B cell (primary cell): ENCODE results near the gene TRMO. TPM values are rescaled to one million over a fixed set of nuclear protein-coding genes. Genes with fewer than 3 reads are reported as not detected.
"Not testable (repeated sequence)": the region's sequence is repeated elsewhere in the genome, so short reads cannot be mapped to it uniquely, and the experiment has no call there.

Experiments
- ATAC-seq: fragments of 200-7000 bp; cut with Tn5 transposase; one replicate; pipeline ENCODE4 v1.10.0; 2021; ENCODE audit warnings: low read depth, mild to moderate bottlenecking, moderate number of reproducible peaks, moderate library complexity
- CTCF ChIA-PET: fragments of 350-600 bp; sonication (Branson Sonifier 250); formaldehyde crosslinking; loops from one replicate; lab custom pipeline; 2021; ENCODE audit warnings: antibody characterized with exemption, inconsistent platforms; lab: Charles Lee
- POLR2A ChIA-PET: fragments of 350-600 bp; sonication (Branson Sonifier 250); formaldehyde crosslinking; loops from one replicate; lab custom pipeline; 2021; ENCODE audit warnings: antibody characterized with exemption; lab: Charles Lee
- DNase-seq: peaks from one replicate; pipeline ENCODE4 v3.0.0; 2013
- H2AFZ ChIP-seq: 2 replicates; pipeline ENCODE4 v1.6.1; 2012; ENCODE audit warnings: mild to moderate bottlenecking, low read depth, low read length; ENCODE audit not compliant: insufficient read depth, poor library complexity, severe bottlenecking
- H3K27ac ChIP-seq, 2 donors: 1 replicate in 1 of 2; 2 replicates in 1 of 2; pipeline ENCODE4 v1.5.1; 2012 to 2013; ENCODE audit warnings: low read length in 2 of 2, mild to moderate bottlenecking in 2 of 2, moderate library complexity in 1 of 2
- H3K27me3 ChIP-seq, 4 experiments: fragments of 200-600 bp in 1 of 4; sonication (generic) in 1 of 4; replicated peaks in 1 of 4; 1 replicate in 2 of 4; 2 replicates in 2 of 4; pipeline versions ENCODE4 v1.6.1 to v1.7.0; 2013 to 2016; ENCODE audit warnings: low read length in 3 of 4, mild to moderate bottlenecking in 2 of 4, mixed read lengths in 1 of 4, moderate library complexity in 1 of 4; ENCODE audit not compliant: insufficient read depth in 4 of 4, control insufficient read depth in 3 of 4; ENCODE audit errors: control extremely low read depth in 1 of 4
- H3K36me3 ChIP-seq, 2 experiments: replicated peaks in 1 of 2; 1 replicate in 1 of 2; 2 replicates in 1 of 2; pipeline versions ENCODE4 v1.6.1 to v1.7.1; 2013; ENCODE audit warnings: low read length in 1 of 2; ENCODE audit not compliant: insufficient read depth in 2 of 2, control insufficient read depth in 1 of 2; ENCODE audit errors: control extremely low read depth in 1 of 2, extremely low read depth in 1 of 2
- H3K4me1 ChIP-seq, 2 donors: fragments of 200-600 bp in 1 of 2; sonication (generic) in 1 of 2; 1 replicate in 1 of 2; 2 replicates in 1 of 2; pipeline versions ENCODE4 v1.5.1 to v1.6.1; 2013 to 2017; ENCODE audit warnings: low read length in 2 of 2; ENCODE audit not compliant: control insufficient read depth in 2 of 2, insufficient read depth in 2 of 2
- H3K4me2 ChIP-seq: replicated peaks from 2 replicates; pipeline ENCODE3; 2012; ENCODE audit warnings: mild to moderate bottlenecking, low read depth, low read length; ENCODE audit not compliant: poor library complexity, severe bottlenecking
- H3K4me3 ChIP-seq, 5 experiments: fragments of 200-600 bp in 1 of 5; sonication (generic) in 1 of 5; 1 replicate in 3 of 5; 2 replicates in 2 of 5; pipeline versions ENCODE4 v1.5.1 to v1.7.0; 2011 to 2016; ENCODE audit warnings: low read length in 4 of 5, mild to moderate bottlenecking in 4 of 5, low read depth in 2 of 5, control low read depth in 1 of 5, moderate library complexity in 1 of 5; ENCODE audit not compliant: insufficient read depth in 1 of 5; ENCODE audit errors: control extremely low read depth in 1 of 5, extremely low read depth in 1 of 5
- H3K79me2 ChIP-seq: fragments of 200-600 bp; sonication (generic); one replicate; pipeline ENCODE4 v1.6.0; 2016; ENCODE audit warnings: low read length; ENCODE audit not compliant: control insufficient read depth, insufficient read depth
- H3K9ac ChIP-seq: fragments of 200-600 bp; sonication (generic); 2 replicates; pipeline ENCODE4 v1.6.1; 2017; ENCODE audit warnings: mild to moderate bottlenecking, low read length, moderate library complexity
- H3K9me3 ChIP-seq, 3 donors: one replicate each; pipeline versions ENCODE4 v1.6.1 to v1.7.1; 2013; ENCODE audit warnings: low read length in 2 of 3; ENCODE audit not compliant: control insufficient read depth in 2 of 3, insufficient read depth in 1 of 3; ENCODE audit errors: control extremely low read depth in 1 of 3
- H4K20me1 ChIP-seq: 2 replicates; pipeline ENCODE4 v1.6.0; 2012; ENCODE audit warnings: mild to moderate bottlenecking, low read length; ENCODE audit not compliant: insufficient read depth, control insufficient read depth, poor library complexity, severe bottlenecking
- H3K27ac Mint-ChIP-seq: one replicate; pipeline ENCODE4 v1.8.0; 2021; ENCODE audit warnings: mixed read lengths
- H3K27me3 Mint-ChIP-seq: one replicate; pipeline ENCODE4 v1.8.0; 2021; ENCODE audit warnings: mixed read lengths
- H3K4me1 Mint-ChIP-seq: one replicate; pipeline ENCODE4 v1.8.0; 2021; ENCODE audit warnings: mixed read lengths
- H3K4me3 Mint-ChIP-seq: one replicate; pipeline ENCODE4 v1.8.0; 2021; ENCODE audit warnings: mixed read lengths
- H3K9me3 Mint-ChIP-seq: one replicate; pipeline ENCODE4 v1.8.0; 2022; ENCODE audit warnings: mixed read lengths; ENCODE audit not compliant: insufficient read depth
- CTCF ChIP-seq: fragments of 200-600 bp; IDR thresholded peaks from one replicate; pipeline ENCODE4 v1.8.0; 2022; ENCODE audit warnings: antibody characterized with exemption, mild to moderate bottlenecking
- EZH2 ChIP-seq: IDR thresholded peaks from 2 replicates; pipeline ENCODE4 v1.6.1; 2012; ENCODE audit warnings: borderline replicate concordance, low read depth, mild to moderate bottlenecking, moderate library complexity, low read length; ENCODE audit not compliant: insufficient read depth, poor library complexity, severe bottlenecking
- WGBS: methylation state at CpG from one replicate; pipeline ENCODE4 v1.1.5; 2013; ENCODE audit warnings: missing lambda C conversion rate; ENCODE audit not compliant: insufficient coverage; 5-methylcytosine and 5-hydroxymethylcytosine counted together
- intact Hi-C: fragments of 100-400 bp; cut with micrococcal nuclease; formaldehyde crosslinking; loops from one replicate; pipeline ENCODE4 v1.10.0; 2022
- polyA plus RNA-seq: library from polyadenylated mRNA; depleted of rRNA; stranded (reverse); fragments of >200 nt; gene quantifications from 2 replicates; pipeline ENCODE4 v1.2.3, GENCODE V29; 2012
- total RNA-seq, 2 donors: library from RNA; stranded (reverse); fragments of 120-200 nt in 1 of 2; gene quantifications; 1 replicate in 1 of 2; 2 replicates in 1 of 2; pipeline versions ENCODE4 v1.2.3 to v1.2.4, GENCODE V29; 2013 to 2022

The TRMO gene
- total and polyA plus RNA-seq, 2 donors (not counting 1 experiment from before 2014, with no cell fraction given): 16.9 to 42.3 TPM

- H3K9me3 ChIP-seq: no peaks in the 10 kb centered on the region
- TF ChIP-seq EZH2 (no peak), CTCF (no peak)
- Mint-ChIP-seq H3K9me3 (no peaks in the 10 kb centered on the region), H3K27me3 (peaks cover 4% of the 10 kb centered on the region), H3K4me1 (no peaks in the 10 kb centered on the region), H3K4me3 (no peak overlapping the region), H3K27ac (no peak overlapping the region)
- H3K27ac ChIP-seq: no peak overlapping the region
- ChIA-PET POLR2A (no interaction called here), CTCF (no interaction called here)
- intact Hi-C loops: no loop called here
- no peaks in the 10 kb centered on the region for H3K4me1 ChIP-seq
- no peaks in the 10 kb centered on the region for H3K36me3 ChIP-seq
- no peak overlapping the region for H3K4me2 ChIP-seq
- no peak overlapping the region for H2AFZ ChIP-seq
- DNase-seq (no peak), ATAC-seq (no peak)
- H3K27me3 ChIP-seq: peaks cover 0 to 3% (median 0%) of the 10 kb centered on the region in 4 experiments
- H3K4me3 ChIP-seq: no peak overlapping the region
- no peak overlapping the region for H3K9ac ChIP-seq
- no peaks in the 10 kb centered on the region for H3K79me2 ChIP-seq
- no peaks in the 10 kb centered on the region for H4K20me1 ChIP-seq
- no CpG with 5 or more reads among the region's 2 CpGs for WGBS
These were observed 39.1 kb upstream of the TRMO start for GRCh38 chr9:97961361-97961760.

GRCh38 chr9:97960678-97961328 lies 38.5 kb upstream of the TRMO start:
- intact Hi-C loops, H3K4me3 Mint-ChIP-seq, H3K9me3 ChIP-seq, H3K9ac ChIP-seq, H4K20me1 ChIP-seq, H2AFZ ChIP-seq, H3K36me3 ChIP-seq, H3K4me1 Mint-ChIP-seq, DNase-seq, H3K27me3 ChIP-seq, POLR2A ChIA-PET, H3K4me3 ChIP-seq, ATAC-seq, H3K27me3 Mint-ChIP-seq, H3K9me3 Mint-ChIP-seq, H3K79me2 ChIP-seq, H3K4me1 ChIP-seq, H3K27ac ChIP-seq, H3K4me2 ChIP-seq, H3K27ac Mint-ChIP-seq: not testable (repeated sequence)
- CTCF ChIA-PET: interaction anchor here (8.4 kb wide), 1 partner anchor 38 kb away, joined by 50 read pairs; the partner anchor contains the start of gene TRMO
- 96% methylated on average over 5 of the region's 9 CpGs for WGBS
